DMS 273 (cell line): ENCODE data around the gene GRAP2.

Source experiments
- DNase-seq: peaks from one replicate; lab custom pipeline; 2025; ENCODE audit not compliant: unreplicated experiment; lab: John Stamatoyannopoulos, UW

GRAP2 gene

DNA sequence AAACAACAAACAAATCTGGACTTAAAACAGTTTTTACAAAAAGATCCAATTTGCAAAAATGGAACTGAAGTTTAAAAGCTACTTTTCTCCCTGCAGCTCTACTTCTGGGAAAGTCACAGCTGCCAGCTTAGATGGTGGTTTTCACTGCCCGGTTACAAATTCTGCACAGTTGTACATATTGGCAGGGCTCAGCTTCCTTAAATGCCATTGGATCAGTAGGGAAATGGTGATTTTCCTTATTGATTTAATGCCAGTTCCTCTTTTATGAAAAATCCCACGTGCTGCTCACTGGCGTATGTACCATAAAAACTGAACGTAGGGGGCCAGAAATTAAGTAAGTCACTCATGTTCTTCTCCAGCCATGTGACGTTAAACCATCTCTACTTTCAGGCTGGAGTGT, 22.8 kb downstream of the GRAP2 start:
- DNase-seq, result no peak

DNA sequence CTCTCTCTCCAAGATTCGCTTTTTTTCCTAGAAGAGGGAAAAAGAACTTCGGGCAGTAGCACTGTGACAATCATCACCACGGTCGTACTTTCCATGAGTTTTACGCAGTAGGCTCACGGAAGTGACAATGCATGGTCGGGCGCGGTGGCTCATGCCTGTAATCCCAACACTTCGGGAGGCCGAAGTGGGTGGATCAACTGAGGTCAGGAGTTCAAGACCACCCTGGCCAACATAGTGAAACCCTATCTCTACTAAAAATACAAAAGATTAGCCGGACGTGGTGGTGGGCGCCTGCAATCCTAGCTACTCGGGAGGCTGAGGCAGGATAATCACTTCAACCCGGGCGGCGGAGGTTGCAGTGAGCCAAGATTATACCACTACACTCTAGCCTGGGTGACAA, 23.4 kb downstream of the GRAP2 start:
- DNase-seq, result no peak

DNA sequence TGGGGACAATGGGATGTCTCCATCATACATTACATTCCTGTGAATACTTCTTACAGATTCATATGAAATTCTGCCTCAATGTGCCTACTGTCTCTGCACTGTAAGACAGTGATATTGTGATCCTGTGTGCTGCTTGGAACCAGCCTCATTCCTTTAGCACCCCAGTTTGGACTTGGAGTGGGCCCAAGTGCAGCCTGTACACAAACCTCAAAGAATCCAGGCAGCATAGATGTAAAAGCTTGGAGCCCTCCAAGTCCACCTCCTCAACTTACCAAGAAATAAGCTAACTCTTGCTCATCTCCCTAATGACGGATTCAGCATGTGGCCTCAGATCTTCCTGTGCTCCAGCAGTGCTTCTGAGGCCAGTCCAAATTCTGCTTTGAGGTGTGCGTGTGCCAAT, 24.4 kb downstream of the GRAP2 start:
- no peak for DNase-seq

DNA sequence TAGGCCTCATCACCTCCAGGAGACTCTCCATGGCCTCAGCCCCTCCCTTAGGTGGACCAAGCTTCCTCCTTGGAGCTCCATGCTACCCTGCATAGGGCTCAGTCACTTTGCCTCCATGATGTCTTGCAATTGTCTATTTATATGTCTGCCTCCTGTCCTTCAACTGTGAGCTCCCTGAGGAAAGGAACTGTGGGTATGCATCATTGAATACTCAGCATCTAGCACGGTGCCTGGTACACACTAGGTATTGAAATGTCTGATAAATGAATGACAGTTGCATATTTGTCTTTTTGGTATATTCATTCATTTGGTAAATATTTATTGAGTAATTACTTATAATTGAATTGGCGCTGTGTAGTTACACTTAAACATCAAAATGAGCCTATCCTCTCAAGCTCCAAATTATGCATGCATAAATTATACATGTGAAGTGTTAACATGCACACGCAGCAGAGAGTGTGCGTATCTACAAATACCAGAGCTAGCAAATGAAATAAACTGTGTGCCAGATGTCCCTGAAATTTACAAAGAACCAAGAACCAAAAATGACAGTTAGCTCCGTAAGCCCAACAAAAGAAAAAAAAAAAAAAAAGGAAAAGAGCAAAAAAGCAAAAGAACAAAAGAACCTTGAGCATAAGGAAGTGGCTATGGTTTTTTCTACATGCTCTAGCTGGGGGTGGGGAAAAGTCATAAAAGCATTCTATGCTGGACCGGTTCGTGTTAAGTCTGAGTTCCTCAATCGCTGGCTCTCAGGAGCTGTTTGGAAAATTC, 25.2 kb downstream of the GRAP2 start:
- no peak for DNase-seq

DNA sequence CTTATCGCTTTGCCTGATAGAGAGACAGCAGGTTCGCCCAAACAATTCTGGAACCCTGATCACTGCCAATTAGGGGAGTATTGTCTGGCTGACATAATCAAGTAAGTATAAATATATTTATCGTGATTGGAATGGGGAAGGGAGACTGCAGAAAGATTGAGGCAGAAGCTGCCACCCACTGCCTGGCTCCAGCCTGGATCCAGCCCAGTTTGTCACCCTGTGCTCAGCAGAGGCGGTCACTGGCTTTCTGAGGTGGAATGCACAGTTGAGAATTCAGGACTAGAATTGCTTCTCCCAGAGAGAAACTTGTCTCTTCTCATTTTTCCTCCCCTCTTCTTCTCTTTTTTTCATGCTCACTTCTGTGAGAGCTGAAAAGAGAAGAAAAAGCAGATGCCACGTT, 25.9 kb downstream of the GRAP2 start:
- DNase-seq, result no peak

DNA sequence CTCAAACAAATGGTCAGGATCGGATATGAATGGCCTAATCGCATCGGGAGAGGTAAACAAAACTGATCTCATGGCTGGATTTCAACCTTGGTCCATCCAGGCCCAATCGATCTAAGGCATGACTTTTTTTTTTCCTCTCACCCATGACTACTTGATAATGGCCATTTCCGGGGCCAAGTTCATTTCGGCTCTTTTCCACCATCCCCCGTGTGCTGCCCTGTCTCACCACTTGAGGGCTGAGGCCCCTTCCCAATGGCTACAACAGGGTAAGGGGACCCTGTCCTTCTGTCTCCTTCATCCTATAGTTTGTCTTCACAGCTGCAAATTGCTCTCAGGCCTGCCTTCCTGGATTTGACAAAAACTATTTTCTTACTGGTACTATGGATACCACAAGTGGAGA, 26.7 kb downstream of the GRAP2 start:
- DNase-seq, result no peak

DNA sequence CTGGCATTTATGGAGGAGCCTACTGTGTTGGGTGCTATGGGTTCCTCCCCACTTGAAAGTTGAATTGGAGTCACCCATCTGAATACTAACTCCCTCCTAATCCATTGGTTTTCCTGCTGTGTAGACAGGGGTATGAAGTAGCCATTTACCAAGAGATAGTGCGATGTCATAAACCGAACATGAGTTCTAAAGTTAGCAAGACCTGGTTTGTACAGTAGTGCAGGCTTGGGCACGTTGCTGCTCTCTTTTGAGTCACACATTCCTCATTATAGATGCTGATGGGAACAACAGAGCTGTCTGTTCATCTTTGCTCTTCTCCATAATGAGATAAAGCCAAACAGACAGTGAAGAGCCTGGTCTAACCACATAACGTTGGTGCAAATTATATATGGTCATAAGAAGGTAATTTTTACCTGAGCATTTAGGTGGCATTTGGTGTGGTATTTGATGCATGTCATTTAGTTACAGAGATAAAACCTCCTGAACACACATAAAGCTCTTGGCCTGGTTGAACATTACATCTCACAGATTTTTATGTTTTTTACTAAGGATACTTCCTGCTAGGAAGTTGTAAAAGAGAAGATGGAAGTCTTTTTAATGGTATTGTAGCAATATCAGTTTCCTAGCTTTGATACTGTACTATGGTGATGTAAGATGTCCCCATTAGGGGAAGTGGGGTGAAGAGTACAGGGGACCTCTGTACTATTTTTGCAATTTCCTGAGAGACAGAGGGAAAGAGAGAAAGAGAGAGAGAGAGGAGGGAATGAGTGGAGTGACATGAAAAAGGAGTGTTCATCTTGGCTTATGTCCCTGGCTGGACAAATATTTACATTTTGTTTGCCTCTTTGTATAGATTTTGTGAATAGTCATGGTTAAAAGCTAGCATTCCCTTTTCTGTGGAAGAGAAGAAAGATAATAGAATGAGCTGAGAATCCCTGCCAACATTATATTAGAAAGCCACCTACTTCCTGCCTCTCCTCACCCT, 27.9 kb downstream of the GRAP2 start:
- DNase-seq, result no peak

DNA sequence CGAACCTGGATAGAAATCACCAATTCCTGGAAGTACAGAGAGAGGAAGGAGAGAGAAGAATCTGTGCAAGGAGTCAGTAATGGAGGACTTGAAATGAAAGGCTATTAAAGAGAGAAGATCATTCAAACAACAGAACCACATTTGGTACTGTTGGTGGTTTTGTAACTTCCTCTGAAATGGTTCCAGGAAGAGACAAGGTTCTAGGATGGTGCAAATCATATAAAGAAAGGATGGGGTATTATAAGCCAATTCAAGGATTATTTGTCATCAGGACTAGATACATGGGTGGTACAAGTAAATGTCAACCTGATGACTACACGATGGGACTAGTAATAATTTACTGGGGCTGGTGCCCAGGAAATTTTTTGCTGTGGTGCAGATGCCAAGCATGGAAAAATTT, 30.4 kb downstream of the GRAP2 start:
- no peak for DNase-seq

DNA sequence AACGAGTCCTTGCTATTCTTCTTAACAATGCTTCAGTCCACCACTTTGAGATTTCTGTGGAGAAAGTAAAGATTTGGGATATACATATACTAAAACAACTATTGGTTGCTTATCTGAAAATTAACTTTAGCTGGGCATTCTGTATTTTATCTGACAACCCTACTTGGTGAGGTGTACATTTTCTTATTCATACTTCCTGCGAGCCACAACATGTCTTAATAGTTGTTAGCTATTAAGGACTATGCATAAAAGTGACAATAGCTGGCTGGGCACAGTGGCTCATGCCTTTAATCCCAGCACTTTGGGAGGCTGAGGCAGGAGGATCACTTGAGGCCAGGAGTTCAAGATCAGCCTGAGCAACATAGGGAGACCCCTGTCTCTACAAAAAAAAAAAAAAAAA, 31.3 kb downstream of the GRAP2 start:
- DNase-seq, result no peak

DNA sequence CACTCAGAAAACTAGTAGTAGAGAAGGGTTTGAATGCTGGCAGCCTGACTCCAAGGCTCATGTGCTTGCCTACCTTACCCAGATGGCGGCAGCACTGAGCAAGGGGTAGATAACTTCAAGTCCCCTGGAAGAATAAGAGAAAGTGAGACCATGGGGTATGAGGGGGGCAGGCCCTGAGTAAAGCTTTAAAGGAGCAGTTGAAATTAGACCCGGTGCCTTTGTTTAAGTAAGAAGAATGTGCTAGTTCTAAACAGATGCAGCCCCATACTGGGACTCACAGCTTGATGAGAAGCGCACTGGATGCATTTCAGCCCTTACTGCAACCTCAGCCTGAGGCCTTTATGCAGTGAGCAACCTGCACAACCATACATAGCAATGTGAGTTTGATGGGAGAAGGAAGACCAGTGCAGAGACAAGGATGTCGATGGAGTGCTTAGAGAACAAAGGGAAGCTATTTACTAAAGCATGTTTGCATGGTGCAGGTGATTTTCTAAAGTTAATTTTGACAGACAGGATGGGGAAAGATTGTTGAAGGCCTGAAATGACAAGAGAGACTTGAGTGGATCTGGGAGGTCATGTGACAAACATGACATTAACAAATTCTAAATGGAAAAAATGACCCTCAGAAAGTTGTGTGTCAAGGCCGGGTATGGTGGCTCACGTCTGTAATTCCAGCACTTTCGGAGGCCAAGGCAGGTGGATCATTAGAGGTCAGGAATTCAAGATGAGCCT, 32.2 kb downstream of the GRAP2 start:
- DNase-seq, result peak; percentile 59

DNA sequence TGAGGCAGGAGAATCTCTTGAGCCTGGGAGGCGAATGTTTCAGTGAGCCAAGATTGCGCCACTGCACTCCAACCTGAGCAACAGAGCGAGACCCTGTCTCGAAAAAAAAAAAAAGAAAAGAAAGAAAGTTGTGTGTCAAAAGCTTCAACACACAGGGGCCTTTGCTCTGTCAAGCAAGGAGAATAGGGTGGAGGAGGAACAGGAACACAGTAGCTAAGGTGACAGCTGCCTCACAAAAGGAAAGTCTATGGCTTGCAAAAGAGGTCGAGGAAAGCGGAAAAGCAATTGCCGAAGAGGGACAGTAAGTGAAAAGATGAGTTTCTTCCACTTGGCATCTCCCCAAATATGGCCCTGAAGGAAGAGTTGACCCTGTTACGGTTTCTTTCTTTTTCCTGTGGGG, 32.9 kb downstream of the GRAP2 start:
- no peak for DNase-seq

DNA sequence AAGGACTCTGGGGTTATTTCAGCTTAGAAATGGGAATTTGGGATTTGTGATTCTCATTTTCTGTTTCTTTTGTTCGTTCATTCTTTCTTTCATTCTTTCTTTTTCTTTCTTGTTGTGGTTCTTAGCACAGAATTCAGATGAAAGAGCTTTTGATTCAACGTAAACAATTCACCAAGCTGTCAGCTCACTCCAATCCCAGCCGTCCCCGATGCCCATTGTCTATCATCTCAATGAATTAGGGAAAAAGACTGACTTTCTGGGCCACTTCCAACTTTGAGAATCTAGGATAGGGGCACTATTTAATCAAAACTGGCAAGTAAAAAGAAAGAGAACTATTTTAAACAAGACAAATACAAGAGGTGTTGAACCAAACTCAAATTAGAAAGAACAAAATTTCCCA, 34.2 kb downstream of the GRAP2 start:
- no peak for DNase-seq

DNA sequence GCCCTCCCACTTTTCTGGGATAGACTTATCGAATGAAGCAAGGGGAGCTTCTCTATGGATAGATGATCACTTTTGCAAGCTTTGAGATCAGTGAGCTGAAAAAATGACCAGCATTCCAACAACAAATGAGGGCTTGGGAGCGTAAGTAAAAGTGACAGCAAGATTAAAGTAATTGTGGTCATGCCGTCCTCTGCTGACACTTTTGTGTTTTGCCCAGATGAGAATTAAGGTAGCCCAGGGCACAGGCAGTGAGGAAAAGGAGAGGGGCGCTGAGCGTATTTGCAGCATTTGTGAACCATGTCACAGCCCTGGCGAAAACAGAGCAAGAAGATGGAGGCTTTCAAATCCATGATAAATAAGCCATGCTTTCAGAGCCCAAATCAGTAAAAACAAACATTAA, 34.7 kb downstream of the GRAP2 start:
- no peak for DNase-seq

DNA sequence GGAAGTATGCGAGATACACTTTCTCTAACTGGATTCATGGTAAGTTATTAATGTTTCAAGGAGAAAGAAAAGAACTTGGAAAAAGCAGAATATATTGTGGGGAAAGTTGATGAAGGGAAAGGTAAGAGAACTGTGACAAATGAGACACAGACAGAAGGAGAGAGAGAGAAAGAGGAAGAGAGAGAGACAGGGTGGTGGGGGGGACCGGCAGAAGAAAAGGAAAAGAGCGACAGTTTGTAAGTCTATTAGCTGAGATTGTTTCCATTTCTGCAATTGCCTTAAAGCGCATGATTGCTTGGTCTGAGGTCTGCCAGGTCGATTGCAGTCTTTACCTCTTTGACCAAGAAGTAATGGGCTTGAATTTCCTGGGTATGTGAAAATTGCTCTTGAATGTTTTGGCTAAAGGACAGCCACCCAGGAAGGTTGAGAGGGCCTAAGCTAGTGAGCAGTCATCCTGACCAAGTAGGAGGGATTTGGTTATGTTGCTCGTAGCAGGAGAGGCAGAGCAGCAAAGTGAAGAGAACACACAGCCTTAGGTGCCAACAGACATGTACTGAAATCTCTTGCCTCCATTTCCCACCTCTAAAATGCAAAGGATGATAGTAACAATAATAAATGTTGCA, 35.8 kb downstream of the GRAP2 start:
- no peak for DNase-seq

DNA sequence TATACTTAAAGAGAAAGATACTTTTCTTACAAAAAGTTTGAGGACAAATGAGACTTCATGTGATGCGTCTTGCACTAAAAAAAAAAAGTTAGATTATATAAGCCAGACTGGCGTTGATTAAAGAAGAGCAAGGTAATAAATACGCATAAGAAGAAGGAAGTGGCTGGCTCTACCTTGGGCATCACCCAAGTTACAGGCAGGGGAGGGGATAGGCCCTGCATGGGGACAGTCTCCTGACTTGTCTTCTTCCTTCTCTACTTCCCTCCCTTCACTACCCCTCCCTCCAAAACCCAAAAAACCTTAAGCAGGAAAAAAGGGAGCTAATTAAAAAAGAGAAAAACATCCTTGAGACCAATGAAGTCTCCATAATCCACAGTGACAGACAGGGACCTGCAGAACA, 37.0 kb downstream of the GRAP2 start:
- DNase-seq, result no peak

DNA sequence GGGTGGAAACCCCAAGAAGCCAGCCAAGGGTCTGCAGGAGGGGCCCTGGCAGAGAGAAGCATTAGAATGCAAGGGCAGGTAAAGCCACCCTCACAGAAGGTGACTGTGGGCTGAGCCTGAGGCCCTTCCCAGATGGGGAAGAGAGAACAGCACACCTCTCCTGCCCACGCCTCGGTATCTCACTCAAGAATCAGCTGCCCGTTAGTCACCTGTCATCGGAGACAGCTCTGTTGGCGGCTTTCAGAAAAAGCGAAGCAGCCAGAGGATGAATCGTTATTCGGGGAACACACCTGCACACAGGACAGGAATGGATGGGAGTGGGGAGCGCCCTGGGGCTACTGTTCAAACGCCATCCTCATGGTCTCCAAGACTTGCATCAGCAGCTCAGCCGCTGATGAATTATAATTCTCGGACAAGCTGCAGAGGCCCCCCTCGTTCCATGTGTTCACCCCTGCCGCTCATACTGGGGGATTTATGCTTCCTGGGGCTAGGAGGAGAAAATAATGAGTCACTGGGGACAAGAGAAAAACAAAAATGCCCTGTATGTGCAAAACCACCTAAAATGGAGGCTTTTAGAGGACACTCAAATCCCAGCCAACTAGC, 37.7 kb downstream of the GRAP2 start:
- no peak for DNase-seq

DNA sequence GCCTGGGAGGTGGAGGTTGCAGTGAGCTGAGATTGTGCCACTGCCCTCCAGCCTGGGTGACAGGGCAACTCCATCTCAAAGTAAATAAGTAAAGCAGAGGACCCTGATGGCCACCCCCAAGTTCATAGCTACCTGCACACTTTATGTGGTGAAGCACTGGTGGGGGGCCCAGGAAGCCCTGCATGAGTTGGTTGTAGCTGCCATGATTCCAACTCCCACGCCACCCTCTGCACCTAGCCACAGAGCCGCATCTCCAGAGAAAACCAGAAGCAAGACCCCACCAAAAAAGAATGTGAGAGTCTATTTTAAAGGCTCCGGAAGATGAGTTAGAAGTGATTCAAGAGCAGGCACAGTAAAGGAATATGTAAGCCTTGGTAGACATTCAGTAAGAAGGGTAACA, 38.9 kb downstream of the GRAP2 start:
- no peak for DNase-seq

DNA sequence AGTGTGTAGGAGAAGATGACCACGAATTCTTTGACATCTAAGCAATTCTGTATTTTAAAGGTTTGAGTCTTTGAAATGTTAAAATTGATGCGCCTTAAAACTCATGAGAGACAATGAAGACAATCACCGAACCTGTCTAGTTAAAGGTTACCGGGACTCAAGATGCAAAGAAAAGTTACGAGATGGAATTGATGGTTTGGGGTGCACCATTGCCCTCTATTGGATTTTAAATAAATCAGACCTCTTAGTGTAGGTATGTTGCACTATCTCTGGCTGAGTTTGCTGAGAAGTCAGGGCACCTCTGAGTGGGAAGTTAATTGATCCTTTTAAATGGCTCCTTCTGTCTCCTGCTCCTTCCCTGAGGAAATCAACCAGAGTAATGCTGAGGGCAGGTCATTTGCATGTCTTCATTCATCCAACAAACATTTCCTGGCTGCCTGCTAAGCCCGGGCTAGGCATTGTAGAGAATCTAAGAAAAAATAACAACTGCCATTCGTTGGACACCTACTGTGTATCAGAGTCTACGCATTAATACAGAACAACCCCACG, 39.9 kb downstream of the GRAP2 start:
- DNase-seq, result no peak

DNA sequence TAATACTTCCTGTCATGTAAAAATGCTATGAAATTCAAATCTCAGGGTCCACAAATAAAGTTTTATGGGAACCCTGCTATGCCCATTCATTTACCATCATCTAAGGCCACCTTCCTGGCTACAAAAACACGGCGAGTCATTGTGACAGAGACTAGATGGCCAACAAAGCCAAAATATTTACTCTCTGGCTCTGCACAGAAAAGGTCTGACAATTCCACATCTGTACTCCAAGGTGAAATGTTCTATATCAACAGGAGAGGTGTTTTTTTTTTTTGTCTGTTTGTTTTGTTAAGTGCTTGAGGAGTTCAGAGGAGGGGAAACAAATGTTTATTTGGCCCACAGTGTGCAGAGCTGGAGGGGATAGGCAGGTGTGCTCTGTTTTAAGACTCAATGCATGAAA, 40.7 kb downstream of the GRAP2 start:
- no peak for DNase-seq

DNA sequence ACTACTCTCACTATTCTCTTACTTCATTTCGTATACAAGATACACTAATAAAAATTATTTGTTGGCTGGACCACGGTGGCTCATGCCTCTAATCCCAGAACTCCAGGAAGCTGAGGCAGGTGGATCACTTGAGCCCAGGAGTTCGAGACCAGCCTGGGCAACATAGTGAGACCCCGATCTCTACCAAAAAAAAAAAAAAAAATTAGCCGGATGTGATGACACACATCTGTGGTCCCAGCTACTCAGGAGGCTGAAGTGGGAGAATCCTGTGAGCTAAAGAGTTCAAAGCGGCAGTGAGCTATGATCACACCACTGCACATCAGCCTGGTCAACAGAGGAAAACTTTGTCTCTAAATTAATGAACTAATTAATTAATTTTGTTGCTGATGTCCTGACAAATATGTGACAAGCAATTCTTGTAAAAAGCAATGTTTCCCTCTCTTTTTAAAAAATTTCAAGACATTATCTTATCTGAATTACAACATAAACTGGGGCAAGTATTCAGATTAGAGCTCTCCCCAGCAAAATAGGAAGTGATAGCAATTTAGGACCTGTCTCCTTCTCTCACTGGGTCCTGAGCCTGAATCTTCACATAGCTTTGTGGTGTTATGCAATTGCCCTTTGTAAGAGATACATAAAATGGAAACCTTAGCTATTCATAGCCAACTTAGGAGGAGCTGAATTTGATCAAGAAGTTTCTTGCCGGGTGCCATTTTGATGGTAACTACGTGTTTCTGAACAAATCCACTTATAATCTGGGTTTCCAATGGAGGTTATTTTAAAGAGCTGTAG, 41.8 kb downstream of the GRAP2 start:
- no peak for DNase-seq
